Lung (tissue), 12 donors: ENCODE measurements around the gene HOXB7. TPM values are rescaled to one million over a fixed set of nuclear protein-coding genes. Genes with fewer than 3 reads are reported as not detected.

Source experiments
- ATAC-seq: fragments of 200-7000 bp; cut with Tn5 transposase; one replicate; pipeline ENCODE4 v1.9.1; 2020; ENCODE audit warnings: moderate number of reproducible peaks; ENCODE audit not compliant: insufficient read depth, low FRiP score
- DNase-seq, 3 donors: peaks; one replicate each; pipeline ENCODE4 v3.0.0-alpha.2; 2013 to 2017
- H3K27ac ChIP-seq, 2 donors: one replicate each; pipeline ENCODE4 v1.5.1; 2013; ENCODE audit warnings: mild to moderate bottlenecking in 2 of 2, moderate library complexity in 2 of 2, control low read depth in 1 of 2, inconsistent platforms in 1 of 2, low read depth in 1 of 2, low read length in 1 of 2
- H3K27me3 ChIP-seq, 3 donors: one replicate each; pipeline ENCODE4 v1.5.1; 2013; ENCODE audit warnings: low read length in 2 of 3; ENCODE audit not compliant: control insufficient read depth in 3 of 3, insufficient read depth in 3 of 3
- H3K36me3 ChIP-seq, 4 donors: one replicate each; pipeline ENCODE4 v1.5.1; 2013; ENCODE audit warnings: low read length in 4 of 4, mild to moderate bottlenecking in 1 of 4, moderate library complexity in 1 of 4; ENCODE audit not compliant: control insufficient read depth in 4 of 4, insufficient read depth in 4 of 4
- H3K4me1 ChIP-seq, 5 donors: one replicate each; pipeline ENCODE4 v1.5.1; 2013; ENCODE audit warnings: low read length in 5 of 5, mild to moderate bottlenecking in 2 of 5, moderate library complexity in 1 of 5; ENCODE audit not compliant: control insufficient read depth in 5 of 5, insufficient read depth in 5 of 5
- H3K4me3 ChIP-seq: one replicate; pipeline ENCODE4 v1.5.1; 2013; ENCODE audit warnings: mild to moderate bottlenecking, control low read depth, moderate library complexity
- H3K9ac ChIP-seq, 2 donors: one replicate each; pipeline ENCODE4 v1.5.1; 2013; ENCODE audit warnings: low read length in 2 of 2, control low read depth in 1 of 2; ENCODE audit not compliant: insufficient read depth in 1 of 2
- H3K9me3 ChIP-seq, 4 donors: one replicate each; pipeline ENCODE4 v1.5.1; 2013; ENCODE audit warnings: low read length in 3 of 4, mild to moderate bottlenecking in 1 of 4, moderate library complexity in 1 of 4; ENCODE audit not compliant: control insufficient read depth in 4 of 4, insufficient read depth in 3 of 4
- WGBS, 2 donors: extraction: QIAGEN DNeasy Blood & Tissue Kit; methylation state at CpG; one replicate each; pipeline ENCODE4 v1.1.7; 2013; 5-methylcytosine and 5-hydroxymethylcytosine counted together
- polyA plus RNA-seq, 2 donors: library from polyadenylated mRNA; stranded (reverse); fragments of 200-250 nt; gene quantifications; one replicate each; pipeline ENCODE4 v1.2.1, GENCODE V29; 2013
- total RNA-seq, 2 donors: library from RNA; depleted of rRNA in 1 of 2; stranded (reverse); fragments of >200 nt in 1 of 2; gene quantifications; one replicate each; pipeline ENCODE4 v1.2.1, GENCODE V29; 2014 to 2021
- TF ChIP-seq, protein P1 (sequence below): IDR thresholded peaks from 2 replicates; pipeline ENCODE4 v1.5.1; 2012; ENCODE audit warnings: mild to moderate bottlenecking; ENCODE audit errors: control extremely low read depth, extremely low read depth
- donor health status: control.
- donor health status: control.
- donor health status: Bipolar disorder and iron deficiency.
- donor health status: healthy.
- donor health status: DM: yes; HTN: yes; CAD: no.

HOXB7 gene
- total and polyA plus RNA-seq, 4 donors: 0.43 to 3.3 (median 2.3) TPM

DNA sequence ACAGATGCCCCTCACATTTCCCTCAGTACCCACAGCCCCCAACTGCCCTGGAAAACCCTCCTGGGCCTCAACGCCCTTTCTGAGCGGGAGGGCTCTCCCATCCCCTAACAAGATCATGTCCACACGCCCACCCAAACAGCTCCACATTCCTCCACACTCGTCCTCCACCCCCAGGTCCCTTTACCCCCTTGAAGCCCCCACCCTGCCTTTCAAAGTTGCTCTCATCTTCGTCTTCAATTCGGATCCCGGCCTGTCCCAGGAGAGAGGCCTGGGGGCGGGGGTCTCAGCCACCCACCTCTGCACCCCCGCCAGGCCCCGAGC, 47.0 kb downstream of the HOXB7 start:
- Histone ChIP-seq H3K27ac (peak overlapping the region in 1 of 2 donors; percentile 13), H3K9ac (peak overlapping the region; percentile 39 to 95), H3K9me3 (peaks cover 0 to 3% (median 0%) of the 10 kb centered on the region in 4 donors), H3K4me3 (no peak overlapping the region), H3K27me3 (peaks cover 4 to 62% (median 7%) of the 10 kb centered on the region in 3 donors), H3K36me3 (peaks cover 0 to 25% (median 8%) of the 10 kb centered on the region in 4 donors), H3K4me1 (peaks cover 0 to 86% (median 21%) of the 10 kb centered on the region in 5 donors)
- ATAC-seq: no peak
- TF ChIP-seq, protein P1, sequence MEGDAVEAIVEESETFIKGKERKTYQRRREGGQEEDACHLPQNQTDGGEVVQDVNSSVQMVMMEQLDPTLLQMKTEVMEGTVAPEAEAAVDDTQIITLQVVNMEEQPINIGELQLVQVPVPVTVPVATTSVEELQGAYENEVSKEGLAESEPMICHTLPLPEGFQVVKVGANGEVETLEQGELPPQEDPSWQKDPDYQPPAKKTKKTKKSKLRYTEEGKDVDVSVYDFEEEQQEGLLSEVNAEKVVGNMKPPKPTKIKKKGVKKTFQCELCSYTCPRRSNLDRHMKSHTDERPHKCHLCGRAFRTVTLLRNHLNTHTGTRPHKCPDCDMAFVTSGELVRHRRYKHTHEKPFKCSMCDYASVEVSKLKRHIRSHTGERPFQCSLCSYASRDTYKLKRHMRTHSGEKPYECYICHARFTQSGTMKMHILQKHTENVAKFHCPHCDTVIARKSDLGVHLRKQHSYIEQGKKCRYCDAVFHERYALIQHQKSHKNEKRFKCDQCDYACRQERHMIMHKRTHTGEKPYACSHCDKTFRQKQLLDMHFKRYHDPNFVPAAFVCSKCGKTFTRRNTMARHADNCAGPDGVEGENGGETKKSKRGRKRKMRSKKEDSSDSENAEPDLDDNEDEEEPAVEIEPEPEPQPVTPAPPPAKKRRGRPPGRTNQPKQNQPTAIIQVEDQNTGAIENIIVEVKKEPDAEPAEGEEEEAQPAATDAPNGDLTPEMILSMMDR: no peak
- no peak for DNase-seq
- WGBS, 2 donors: 45 to 66% methylated on average over 10 of the region's 10 CpGs

- Histone ChIP-seq H3K9ac (peak overlapping the region; percentile 39 to 95), H3K4me1 (peaks cover 0 to 90% (median 21%) of the 10 kb centered on the region in 5 donors), H3K36me3 (peaks cover 0 to 25% (median 8%) of the 10 kb centered on the region in 4 donors), H3K27ac (peak overlapping the region in 1 of 2 donors; percentile 13), H3K27me3 (peaks cover 4 to 61% (median 7%) of the 10 kb centered on the region in 3 donors), H3K4me3 (no peak overlapping the region), H3K9me3 (peaks cover 0 to 3% (median 0%) of the 10 kb centered on the region in 4 donors)
- TF ChIP-seq, protein P1: no peak
- 64 to 76% methylated on average over 6 of the region's 6 CpGs for WGBS, 2 donors
- ATAC-seq (no peak), DNase-seq (peak in 1 of 3 donors; percentile 62)
Observed at GRCh38 chr17:48563385-48563838, 47.4 kb downstream of the HOXB7 start.

DNA sequence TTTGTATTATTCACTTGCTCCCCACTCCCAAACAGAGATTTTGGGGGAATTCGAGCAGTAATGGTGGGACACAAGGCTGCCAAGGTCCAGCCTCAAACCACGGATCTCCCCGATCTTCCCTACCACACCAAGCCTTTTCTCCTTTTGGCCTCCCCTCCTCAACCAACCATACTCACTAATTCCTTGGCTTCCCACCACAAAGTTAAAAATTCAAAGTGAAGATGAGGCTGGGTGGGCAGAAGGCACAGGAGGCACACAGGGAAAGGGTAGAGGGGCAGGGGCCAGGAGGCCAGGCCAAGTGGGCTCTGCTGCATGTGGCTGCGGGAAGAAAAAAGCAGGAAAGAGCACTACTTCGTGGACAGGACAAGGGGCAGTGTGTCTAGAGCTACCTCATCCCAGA, 47.9 kb downstream of the HOXB7 start:
- H3K27ac ChIP-seq: peak overlapping the region in 1 of 2 donors; percentile 13
- no peak for DNase-seq
- no peak overlapping the region for H3K4me3 ChIP-seq
- ATAC-seq: no peak
- TF ChIP-seq, protein P1: no peak
- peaks cover 4 to 57% (median 7%) of the 10 kb centered on the region in 3 donors for H3K27me3 ChIP-seq
- 57 to 68% methylated on average over 5 of the region's 5 CpGs for WGBS, 2 donors
- peaks cover 0 to 3% (median 0%) of the 10 kb centered on the region in 4 donors for H3K9me3 ChIP-seq
- peak overlapping the region; percentile 39 to 95 for H3K9ac ChIP-seq
- peaks cover 0 to 29% (median 8%) of the 10 kb centered on the region in 4 donors for H3K36me3 ChIP-seq
- H3K4me1 ChIP-seq: peaks cover 0 to 89% (median 21%) of the 10 kb centered on the region in 5 donors
